Measurements from ENCODE around the gene RAB6A.

- TF ChIP-seq, protein P1, sequence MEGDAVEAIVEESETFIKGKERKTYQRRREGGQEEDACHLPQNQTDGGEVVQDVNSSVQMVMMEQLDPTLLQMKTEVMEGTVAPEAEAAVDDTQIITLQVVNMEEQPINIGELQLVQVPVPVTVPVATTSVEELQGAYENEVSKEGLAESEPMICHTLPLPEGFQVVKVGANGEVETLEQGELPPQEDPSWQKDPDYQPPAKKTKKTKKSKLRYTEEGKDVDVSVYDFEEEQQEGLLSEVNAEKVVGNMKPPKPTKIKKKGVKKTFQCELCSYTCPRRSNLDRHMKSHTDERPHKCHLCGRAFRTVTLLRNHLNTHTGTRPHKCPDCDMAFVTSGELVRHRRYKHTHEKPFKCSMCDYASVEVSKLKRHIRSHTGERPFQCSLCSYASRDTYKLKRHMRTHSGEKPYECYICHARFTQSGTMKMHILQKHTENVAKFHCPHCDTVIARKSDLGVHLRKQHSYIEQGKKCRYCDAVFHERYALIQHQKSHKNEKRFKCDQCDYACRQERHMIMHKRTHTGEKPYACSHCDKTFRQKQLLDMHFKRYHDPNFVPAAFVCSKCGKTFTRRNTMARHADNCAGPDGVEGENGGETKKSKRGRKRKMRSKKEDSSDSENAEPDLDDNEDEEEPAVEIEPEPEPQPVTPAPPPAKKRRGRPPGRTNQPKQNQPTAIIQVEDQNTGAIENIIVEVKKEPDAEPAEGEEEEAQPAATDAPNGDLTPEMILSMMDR (IDR thresholded peaks at IDR 0.05 in 2 of 3, conservative IDR thresholded peaks at IDR 0.05 in 1 of 3; ENCODE audit: control insufficient read depth in 2 of 3, extremely low read depth in 1 of 3, insufficient read depth in 1 of 3, low read depth in 3 of 3, low read length in 3 of 3): no peak
- TF ChIP-seq ATF7 (IDR thresholded peaks at IDR 0.05; ENCODE audit: low read depth) (no peak), POLR2AphosphoS2 (IDR thresholded peaks at IDR 0.05; ENCODE audit: low read depth, low read length) (no peak), SP1 (IDR thresholded peaks at IDR 0.05; ENCODE audit: low read depth, low read length) (no peak), MAX (IDR thresholded peaks at IDR 0.05; ENCODE audit: low read depth, low read length) (no peak), CHD4 (IDR thresholded peaks at IDR 0.05) (no peak), FOXM1 (IDR thresholded peaks at IDR 0.05; ENCODE audit: low read depth, low read length) (no peak), NFIC (IDR thresholded peaks at IDR 0.05; ENCODE audit: low read depth, low read length) (no peak), ZSCAN29 (IDR thresholded peaks at IDR 0.05) (no peak), POLR2A (IDR thresholded peaks at IDR 0.05; ENCODE audit: low read depth, low read length) (no peak), BRCA1 (IDR thresholded peaks at IDR 0.05; ENCODE audit: low read depth, low read length) (no peak), NFYA (IDR thresholded peaks at IDR 0.05; ENCODE audit: borderline replicate concordance, low read depth, low read length) (no peak), TAF1 (IDR thresholded peaks at IDR 0.05; ENCODE audit: borderline replicate concordance, low read depth, low read length) (no peak)
- TF ChIP-seq, protein P2, sequence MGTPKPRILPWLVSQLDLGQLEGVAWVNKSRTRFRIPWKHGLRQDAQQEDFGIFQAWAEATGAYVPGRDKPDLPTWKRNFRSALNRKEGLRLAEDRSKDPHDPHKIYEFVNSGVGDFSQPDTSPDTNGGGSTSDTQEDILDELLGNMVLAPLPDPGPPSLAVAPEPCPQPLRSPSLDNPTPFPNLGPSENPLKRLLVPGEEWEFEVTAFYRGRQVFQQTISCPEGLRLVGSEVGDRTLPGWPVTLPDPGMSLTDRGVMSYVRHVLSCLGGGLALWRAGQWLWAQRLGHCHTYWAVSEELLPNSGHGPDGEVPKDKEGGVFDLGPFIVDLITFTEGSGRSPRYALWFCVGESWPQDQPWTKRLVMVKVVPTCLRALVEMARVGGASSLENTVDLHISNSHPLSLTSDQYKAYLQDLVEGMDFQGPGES (IDR thresholded peaks at IDR 0.05): no peak
Observed at GRCh38 chr11:73649206-73649605, 111.7 kb downstream of the RAB6A start.

All from GM12878 (cell line).